GM18526 (cell line): Measurements from ENCODE around the gene MYO9B.

Experiments used
- POLR2A ChIP-seq: IDR thresholded peaks from 3 replicates; pipeline ENCODE4 v1.6.1; 2011; ENCODE audit not compliant: insufficient read length; ENCODE audit errors: extremely low read depth

Gene MYO9B

DNA sequence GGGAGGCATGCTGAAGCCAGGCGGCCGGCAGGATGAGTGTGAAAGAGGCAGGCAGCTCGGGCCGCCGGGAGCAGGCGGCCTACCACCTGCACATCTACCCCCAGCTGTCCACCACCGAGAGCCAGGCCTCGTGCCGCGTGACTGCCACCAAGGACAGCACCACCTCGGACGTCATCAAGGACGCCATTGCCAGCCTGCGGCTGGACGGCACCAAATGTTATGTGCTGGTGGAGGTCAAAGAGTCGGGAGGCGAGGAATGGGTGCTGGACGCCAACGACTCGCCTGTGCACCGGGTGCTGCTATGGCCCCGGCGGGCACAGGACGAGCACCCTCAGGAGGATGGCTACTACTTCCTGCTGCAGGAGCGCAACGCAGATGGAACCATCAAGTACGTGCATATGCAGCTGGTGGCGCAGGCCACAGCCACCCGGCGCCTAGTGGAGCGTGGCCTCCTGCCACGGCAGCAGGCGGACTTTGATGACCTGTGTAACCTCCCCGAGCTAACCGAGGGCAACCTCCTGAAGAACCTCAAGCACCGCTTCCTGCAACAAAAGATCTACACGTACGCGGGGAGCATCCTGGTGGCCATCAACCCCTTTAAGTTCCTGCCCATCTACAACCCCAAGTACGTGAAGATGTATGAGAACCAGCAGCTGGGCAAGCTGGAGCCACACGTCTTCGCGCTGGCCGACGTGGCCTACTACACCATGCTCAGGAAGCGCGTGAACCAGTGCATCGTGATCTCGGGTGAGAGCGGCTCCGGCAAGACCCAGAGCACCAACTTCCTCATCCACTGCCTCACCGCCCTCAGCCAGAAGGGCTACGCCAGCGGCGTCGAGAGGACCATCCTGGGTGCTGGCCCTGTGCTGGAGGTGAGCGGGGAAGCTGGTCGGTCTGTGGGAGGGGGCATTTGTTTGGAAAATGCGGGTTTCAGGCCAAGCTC lies 26.4 kb downstream of the MYO9B start:
- no peak for TF ChIP-seq POLR2A

DNA sequence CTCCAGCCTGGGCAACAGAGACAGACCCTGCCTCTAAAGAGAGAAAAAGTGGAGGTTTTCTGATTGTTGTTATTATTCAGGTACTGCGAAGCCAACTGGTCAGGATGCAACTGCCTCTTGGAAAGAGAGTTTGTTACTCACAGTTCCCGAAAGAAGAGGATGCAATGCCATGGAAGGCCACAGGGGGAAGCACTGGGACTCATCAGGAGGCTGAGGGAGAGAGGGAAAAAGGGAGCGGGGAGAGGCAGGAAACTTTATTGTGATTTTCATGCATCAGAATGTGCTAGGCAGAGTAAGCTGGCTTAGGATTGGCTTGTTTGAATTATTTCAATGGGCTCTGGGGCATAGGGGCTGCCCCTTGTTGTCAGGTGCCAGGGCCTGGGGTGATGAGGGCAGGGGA lies 27.6 kb downstream of the MYO9B start:
- TF ChIP-seq POLR2A: no peak

DNA sequence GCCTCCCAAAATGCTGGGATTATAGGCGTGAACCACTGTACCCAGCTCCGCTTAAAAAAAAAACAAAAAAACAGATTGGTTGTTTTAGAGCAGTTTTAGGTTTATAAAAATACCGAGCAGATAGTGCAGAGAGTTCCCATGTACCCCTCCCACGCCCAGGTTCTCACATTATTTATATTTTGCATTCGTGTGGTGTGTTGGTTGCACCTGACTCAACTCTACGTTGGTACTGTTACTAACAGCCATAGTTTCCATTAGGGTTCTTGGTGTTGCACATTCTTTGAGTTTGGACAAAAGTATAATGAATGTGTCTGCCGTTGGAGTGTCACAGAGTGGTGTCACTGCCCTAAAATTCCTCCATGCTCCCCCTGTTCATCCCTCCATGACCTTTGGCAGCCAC lies 29.1 kb downstream of the MYO9B start:
- no peak for TF ChIP-seq POLR2A

DNA sequence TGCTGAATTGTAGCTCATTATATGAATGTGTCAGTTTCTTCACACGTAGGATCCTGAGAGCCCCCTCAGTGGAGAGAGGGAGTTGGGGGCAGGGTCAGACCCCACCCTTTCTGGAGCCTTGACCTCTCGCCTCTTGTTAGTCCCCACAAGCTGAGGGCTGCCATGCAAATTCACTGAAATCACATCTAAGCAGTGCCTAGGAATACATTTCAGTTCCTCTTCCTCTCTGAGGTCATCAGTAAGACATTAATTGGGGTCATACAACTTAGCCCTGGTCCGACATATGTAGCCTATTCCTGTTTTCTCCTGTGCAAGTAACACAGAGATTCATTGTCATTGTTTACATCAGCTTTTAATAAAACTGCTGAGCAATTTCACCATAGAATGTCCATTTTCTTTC lies 30.0 kb downstream of the MYO9B start:
- no peak for TF ChIP-seq POLR2A

DNA sequence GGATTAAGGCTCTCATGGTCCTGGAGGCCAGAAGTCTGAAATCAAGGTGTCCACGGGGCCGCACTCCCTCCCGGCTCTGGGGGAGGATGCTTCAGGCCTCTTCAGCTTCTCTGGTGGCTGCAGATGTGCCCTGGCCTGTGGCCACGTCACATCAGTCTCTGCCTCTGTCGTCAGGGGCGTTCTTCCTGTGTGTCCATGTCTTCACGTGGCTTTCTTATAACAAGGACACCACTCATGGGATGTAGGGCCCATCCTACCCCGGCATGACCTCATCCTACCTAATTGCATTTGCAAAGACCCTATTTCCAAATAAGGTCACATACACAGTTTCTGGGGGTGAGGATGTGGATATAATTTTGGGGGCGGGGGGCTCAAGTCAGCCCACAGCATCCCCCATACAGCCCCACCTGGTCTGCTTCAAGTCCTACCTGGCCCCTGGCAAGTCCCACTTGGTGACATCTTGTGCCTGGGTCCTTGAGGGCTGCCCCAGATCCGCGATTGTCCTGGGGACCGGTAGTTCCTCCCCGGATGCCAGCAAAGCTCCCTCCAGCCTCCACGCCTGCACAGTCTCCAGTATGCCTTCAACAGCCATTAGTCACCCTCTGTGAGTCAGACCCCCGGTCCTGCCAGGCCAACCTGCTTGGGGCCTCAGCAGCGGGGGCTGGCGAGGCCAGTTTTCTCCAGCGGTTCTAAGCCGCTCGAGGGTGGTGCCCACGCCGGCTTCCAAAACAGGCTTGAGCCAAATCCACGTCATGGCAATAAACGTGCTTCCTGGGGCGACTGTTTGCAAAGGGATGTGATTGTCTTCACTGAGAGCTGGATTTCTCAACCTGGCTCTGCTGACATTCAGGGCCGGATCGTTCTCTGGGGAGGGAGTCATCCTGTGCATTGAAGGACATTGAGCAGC lies 32.2 kb downstream of the MYO9B start:
- TF ChIP-seq POLR2A: no peak

DNA sequence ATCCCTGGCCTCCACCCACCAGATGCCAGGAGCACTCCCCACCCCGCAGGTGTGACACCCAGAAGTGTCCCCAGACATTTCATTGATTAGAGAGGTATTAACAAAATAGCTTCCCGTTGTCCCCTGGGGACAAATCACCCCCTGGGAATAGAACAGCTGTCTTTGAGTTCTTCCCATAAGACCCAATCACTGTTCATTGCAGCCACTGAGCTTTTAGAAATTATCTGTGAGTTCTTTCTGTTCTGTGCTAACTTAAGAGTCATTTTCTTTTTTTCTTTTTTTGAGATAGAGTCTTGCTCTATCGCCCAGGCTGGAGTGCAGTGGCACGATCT lies 32.8 kb downstream of the MYO9B start:
- no peak for TF ChIP-seq POLR2A

DNA sequence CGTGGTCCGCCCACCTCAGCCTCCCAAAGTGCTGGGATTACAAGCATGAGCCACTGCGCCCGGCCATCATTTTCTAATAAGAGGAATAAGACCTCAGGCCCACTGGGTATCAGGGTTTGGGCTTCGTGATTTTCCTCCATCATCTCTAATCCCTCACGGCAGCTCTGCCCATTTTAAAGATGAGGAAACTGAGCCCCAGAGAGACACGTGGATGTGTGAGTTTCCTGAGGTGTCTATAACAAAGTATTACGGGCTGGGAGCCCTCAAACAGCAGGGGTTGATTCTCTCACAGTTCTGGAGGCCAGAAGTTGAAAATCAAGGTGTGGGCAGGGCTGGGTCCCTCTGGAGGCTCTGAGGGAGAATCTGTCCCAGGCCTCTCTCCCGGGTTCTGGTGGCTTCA lies 33.7 kb downstream of the MYO9B start:
- no peak for TF ChIP-seq POLR2A

DNA sequence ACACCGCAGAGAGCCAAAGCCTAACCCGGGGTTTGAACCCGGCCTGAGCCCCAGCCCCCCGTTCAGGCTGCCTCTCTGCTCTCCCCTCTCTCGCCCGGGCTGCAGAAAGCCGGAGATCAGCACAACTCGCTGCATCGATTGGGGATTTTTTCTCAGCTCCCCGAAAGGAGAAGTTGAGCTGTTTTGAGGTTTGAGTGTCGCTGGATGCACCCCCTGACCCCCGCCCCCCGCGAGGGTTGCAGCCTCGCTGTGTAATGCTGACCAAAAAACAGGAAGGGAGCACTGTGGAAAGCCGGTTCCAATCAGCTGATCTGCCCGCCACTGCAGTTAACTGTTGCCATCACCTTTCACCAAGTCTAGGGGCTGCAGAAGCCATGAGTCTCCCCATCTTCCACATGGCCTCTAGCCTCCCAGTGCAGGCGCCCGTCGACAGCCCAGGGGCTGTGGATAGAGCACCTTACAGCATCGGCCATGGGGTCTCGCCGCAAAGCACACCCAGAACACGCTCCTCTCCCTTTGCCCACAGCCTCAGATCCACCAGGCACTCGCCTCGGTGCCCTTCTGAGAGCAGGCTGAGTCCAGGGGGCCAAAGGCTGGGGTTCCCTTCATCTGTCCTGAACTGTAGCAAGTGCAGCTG lies 34.5 kb downstream of the MYO9B start:
- TF ChIP-seq POLR2A: no peak

DNA sequence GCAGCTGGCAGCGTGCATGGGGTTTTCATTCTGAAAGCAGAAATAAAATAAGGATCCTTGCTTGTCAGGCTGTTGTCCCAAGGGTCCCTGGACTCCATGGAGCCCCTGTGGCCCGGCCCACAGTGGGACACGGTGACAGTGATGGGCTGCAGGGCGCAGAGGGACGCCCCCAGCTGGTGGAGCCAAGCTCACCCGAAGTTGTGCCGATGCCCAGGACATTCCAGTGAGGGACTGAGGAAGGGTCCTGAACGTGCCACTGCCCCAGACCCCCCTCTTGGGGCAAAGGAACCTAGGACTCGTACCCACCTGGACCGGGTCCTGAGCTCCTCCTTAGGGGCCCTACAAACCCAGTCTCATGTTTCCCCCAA lies 35.0 kb downstream of the MYO9B start:
- no peak for TF ChIP-seq POLR2A

DNA sequence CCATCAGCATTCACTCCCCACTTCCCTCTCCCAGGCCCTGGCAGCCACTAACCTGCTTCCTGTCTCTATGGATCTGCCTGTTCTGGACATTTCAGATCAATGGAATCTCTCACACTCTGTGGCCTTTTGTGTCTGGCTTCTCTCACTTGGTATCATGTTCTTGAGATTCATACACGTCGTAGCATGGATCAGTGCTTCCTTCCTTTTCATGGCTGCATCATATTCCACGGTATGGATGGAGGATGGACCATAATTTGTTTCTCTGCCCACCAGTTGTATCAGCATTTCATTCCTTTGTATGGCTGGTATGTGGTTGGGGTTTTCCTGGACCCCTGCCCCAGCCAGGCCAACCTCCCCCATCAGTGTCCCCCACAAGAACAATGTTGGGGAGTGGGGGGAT lies 36.2 kb downstream of the MYO9B start:
- TF ChIP-seq POLR2A: no peak

DNA sequence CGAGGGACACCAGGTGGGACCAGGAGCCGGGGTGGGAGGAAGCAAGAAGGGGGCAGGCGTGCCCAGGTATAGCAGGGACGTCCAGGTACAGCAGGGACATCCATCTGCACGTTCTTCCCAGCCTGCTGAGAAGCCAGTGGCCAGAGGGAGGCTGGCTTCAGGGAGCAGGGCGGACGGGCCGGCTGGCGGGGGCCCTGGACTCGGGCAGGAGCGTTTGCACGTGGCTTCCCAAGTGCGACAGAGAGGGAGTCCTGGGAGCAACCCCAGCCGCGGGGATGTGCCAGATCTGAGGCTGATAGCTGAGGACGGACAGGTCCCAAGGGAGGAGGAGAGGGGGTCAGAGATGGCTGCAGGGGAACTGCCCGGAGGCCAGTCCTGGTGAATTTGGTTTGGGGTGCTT lies 36.7 kb downstream of the MYO9B start:
- TF ChIP-seq POLR2A: no peak

DNA sequence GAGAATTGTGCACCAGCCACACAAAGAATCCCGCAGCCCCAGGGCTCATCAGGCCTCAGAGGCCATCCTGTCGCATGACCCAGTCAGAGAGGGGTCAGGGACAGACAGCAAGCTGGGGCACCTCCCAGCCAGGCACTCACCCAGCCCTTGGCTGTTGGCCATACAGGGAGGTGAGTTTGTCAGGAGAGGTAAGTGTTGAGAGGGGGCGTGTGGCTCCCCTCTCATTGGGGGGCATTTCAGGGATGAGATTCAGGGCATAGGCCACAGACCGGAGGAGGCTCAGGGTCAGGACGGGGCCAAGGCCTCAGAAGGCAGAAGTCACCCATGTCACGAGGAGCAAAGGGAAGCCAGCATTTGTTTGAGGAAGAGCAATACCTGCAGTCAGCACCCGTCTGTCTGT lies 37.1 kb downstream of the MYO9B start:
- TF ChIP-seq POLR2A: no peak

DNA sequence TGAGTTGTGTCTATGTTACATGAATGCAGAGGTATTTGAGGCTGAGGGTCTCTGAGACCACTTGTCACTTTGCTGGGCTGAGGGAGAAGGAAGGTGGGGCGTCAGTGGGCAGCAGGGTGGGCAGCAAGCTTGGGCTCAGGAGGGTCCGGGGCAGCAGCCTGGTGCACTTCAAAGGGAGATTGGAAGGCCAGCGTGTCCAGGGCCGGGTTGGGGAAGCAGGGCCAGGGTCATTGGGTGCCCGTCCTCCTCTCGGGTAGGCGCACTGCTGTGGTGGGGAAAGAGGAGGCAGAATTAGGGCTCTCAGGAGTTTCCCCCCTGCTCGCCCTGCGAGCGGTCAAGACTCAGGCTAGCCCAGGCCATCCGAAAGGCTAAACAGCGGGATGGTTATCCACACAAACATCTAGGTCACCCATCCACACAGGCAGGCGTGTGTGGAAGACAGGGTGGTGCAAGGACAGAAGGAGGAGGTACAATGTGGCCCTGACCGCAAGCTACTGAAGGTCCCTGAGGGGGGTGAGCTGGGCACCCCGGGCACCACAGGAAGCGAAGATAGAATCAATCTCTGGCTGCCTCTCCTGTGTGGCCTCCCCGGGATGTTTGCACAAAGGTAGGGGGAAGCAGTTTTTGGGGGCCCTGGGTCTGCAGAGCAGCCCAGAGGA lies 37.7 kb downstream of the MYO9B start:
- no peak for TF ChIP-seq POLR2A

DNA sequence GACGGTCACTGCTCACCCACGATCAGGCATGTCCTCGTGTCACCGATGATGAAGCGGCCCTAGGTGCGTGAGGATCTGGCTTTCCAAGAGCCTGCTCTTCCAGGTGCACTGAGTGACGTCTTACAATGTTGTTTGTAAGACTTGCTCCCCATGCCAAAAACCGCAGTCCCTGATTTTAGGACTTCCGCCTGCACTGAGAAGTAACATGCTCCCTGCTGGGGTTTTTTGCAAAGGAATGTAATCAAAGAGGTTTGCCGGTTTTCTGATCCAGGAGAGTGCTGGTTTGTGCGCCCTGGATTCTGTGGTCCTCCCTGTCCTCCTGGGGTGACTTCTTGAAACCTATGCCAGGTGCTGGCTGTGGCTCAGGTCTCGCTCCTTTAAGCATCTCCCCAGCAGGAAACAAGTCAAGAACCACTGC lies 38.8 kb downstream of the MYO9B start:
- TF ChIP-seq POLR2A: no peak

DNA sequence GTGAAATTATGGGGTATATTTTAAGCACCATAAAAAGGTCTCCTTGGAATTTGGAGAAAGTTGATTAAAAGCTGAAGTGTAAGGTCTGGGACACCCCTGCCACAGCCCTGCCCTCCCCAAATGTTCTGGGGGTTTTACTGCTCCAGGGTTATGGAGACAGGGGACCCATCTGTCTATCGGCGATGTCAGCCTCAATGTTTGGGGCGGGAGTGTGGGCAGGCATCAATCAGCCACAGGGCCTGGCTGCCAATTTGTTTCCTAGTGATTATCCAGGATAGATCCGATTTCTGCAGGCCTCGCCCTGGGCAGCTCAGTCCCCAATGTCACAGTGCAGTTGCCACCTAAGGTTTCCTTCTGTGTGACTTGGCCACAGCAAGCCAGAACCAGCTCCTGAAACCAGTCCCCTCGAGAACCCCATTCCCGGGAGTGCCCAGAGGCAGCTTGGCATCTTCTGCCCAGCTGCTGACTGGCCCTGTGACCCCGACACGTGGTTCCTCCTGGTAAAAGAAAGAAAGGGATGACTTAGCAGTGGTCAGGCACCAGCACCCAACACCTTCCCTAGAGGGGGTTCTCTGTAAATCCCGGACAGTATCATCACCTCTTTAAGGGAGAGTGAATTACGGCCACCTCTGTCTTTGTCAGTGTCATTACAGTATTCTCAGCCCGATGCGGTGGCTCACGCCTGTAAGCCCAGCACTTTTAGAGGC lies 41.6 kb downstream of the MYO9B start:
- TF ChIP-seq POLR2A: no peak

DNA sequence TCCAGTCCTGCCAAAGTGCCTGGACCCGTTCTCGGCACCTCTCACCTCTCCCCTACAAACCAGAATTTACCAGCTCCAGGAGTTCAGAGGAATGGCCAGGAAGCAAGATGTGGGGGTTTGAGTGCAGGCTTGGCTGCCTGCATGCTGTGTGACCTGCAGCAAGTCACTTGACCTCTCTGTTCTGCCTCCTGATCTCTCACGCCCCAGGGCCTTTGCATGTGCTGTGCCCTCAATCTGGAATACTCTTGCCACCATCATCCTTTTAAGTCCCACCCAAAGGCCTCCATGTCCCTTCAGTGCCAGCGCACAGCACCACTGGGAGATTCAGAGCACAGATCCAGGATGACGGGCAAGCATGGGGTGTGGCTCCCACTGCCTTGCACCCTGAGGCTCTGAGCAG lies 43.4 kb downstream of the MYO9B start:
- TF ChIP-seq POLR2A: no peak
